ENCODE results near the gene FTL.

DNA sequence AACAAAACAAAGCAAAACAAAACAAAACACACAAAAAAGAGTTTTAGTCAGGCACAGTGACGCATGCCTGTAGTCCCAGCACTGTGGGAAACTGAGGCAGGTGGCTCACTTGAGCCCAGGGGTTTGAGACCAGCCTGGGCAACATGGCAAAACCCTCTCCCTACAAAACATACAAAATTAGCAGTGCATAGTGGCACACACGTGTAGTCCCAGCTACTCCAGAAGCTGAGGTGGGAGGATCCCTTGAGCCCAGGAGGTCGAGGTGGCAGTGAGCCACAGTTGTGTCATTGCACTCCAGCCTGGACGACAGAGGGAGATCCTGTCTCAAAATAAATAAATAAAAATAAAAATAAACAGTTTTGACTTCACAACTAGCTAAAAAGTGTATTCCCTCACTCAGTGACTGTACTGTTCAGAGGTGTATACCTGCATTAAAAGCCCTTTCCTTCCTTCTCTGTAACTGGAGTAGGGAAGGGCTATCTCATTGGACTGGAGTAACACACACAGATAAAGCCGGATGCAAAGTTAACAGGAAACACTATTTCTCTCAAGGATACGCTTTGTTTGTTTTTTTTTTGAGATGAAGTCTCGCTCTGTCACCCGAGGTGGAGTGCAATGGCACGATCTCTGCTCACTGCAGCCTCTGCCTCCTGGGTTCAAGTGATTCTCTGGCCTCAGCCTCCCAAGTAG lies 14.1 kb upstream of the FTL start:
- TF ChIP-seq, protein P1, sequence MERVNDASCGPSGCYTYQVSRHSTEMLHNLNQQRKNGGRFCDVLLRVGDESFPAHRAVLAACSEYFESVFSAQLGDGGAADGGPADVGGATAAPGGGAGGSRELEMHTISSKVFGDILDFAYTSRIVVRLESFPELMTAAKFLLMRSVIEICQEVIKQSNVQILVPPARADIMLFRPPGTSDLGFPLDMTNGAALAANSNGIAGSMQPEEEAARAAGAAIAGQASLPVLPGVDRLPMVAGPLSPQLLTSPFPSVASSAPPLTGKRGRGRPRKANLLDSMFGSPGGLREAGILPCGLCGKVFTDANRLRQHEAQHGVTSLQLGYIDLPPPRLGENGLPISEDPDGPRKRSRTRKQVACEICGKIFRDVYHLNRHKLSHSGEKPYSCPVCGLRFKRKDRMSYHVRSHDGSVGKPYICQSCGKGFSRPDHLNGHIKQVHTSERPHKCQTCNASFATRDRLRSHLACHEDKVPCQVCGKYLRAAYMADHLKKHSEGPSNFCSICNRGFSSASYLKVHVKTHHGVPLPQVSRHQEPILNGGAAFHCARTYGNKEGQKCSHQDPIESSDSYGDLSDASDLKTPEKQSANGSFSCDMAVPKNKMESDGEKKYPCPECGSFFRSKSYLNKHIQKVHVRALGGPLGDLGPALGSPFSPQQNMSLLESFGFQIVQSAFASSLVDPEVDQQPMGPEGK (CRISPR knock-in tag; IDR thresholded peaks at IDR 0.05; ENCODE audit: borderline replicate concordance), result no peak
- TF ChIP-seq ZNF8 (CRISPR knock-in tag; IDR thresholded peaks at IDR 0.05) (no peak), ARNTL (CRISPR knock-in tag; IDR thresholded peaks at IDR 0.05; ENCODE audit: borderline replicate concordance, low read depth) (no peak)
- TF ChIP-seq, protein P2, sequence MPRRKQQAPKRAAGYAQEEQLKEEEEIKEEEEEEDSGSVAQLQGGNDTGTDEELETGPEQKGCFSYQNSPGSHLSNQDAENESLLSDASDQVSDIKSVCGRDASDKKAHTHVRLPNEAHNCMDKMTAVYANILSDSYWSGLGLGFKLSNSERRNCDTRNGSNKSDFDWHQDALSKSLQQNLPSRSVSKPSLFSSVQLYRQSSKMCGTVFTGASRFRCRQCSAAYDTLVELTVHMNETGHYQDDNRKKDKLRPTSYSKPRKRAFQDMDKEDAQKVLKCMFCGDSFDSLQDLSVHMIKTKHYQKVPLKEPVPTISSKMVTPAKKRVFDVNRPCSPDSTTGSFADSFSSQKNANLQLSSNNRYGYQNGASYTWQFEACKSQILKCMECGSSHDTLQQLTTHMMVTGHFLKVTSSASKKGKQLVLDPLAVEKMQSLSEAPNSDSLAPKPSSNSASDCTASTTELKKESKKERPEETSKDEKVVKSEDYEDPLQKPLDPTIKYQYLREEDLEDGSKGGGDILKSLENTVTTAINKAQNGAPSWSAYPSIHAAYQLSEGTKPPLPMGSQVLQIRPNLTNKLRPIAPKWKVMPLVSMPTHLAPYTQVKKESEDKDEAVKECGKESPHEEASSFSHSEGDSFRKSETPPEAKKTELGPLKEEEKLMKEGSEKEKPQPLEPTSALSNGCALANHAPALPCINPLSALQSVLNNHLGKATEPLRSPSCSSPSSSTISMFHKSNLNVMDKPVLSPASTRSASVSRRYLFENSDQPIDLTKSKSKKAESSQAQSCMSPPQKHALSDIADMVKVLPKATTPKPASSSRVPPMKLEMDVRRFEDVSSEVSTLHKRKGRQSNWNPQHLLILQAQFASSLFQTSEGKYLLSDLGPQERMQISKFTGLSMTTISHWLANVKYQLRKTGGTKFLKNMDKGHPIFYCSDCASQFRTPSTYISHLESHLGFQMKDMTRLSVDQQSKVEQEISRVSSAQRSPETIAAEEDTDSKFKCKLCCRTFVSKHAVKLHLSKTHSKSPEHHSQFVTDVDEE (CRISPR knock-in tag; IDR thresholded peaks at IDR 0.05), result no peak

All from SK-N-SH treated with all-trans-retinoic acid at 6 μM for 48 hours (cell line).